Measurements from ENCODE around the gene MYT1.

DNA sequence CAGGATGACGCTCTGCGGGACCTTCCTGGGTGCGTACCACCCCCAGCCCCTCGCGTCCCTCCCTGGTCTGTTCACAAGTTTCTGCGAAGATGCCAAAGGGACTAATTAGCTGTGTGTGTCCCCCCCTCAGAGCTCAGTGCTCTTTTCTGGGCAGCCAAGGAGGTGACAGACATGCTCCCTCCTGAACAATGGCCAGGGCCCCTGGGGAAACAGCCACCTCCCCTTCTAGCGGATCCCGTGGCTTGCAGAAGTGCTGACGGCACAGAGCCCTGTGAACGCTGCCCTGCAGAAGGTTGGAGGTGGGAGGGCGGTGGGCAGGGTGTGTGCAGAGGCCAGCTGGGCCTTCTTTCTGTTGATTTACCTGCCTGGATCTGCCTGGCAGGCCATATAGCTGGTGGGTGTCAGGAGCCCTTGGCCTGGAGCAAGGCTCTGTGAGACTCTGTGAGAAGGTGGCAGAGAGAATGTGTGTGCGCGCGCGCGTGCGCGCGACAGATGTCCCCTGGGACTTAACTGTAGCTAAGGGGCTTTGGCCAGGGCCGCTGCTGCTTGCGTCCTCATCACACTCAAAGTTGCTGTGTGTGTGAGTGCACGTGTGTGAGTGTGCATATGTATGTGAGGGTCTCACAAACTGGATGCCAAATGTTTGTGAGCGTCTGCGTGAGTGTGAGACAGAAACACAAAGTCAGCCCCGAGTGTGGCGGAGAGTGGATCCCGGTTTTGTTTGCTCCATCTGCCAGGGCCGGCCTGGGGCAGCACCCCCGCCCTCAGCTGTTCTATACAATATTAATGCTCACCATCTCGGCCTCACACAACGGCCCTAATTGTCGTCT, 3.5 kb upstream of the MYT1 start:
- TF ChIP-seq EZH2 (IDR thresholded peaks at IDR 0.05; ENCODE audit: low read depth), result no peak
- TF ChIP-seq, protein P1, sequence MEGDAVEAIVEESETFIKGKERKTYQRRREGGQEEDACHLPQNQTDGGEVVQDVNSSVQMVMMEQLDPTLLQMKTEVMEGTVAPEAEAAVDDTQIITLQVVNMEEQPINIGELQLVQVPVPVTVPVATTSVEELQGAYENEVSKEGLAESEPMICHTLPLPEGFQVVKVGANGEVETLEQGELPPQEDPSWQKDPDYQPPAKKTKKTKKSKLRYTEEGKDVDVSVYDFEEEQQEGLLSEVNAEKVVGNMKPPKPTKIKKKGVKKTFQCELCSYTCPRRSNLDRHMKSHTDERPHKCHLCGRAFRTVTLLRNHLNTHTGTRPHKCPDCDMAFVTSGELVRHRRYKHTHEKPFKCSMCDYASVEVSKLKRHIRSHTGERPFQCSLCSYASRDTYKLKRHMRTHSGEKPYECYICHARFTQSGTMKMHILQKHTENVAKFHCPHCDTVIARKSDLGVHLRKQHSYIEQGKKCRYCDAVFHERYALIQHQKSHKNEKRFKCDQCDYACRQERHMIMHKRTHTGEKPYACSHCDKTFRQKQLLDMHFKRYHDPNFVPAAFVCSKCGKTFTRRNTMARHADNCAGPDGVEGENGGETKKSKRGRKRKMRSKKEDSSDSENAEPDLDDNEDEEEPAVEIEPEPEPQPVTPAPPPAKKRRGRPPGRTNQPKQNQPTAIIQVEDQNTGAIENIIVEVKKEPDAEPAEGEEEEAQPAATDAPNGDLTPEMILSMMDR (conservative IDR thresholded peaks at IDR 0.05), result no peak

Measured in PC-9 (cell line).